Measurements from ENCODE around the gene MNS1.

The MNS1 gene

GRCh38 chr15:56390739-56391267 lies 74.1 kb downstream of the MNS1 start:
- no peak overlapping the region for H3K27ac ChIP-seq
- TF ChIP-seq CTCF (IDR thresholded peaks at IDR 0.05) (no peak), ZFX (IDR thresholded peaks at IDR 0.05; ENCODE audit: borderline replicate concordance) (no peak)

DNA sequence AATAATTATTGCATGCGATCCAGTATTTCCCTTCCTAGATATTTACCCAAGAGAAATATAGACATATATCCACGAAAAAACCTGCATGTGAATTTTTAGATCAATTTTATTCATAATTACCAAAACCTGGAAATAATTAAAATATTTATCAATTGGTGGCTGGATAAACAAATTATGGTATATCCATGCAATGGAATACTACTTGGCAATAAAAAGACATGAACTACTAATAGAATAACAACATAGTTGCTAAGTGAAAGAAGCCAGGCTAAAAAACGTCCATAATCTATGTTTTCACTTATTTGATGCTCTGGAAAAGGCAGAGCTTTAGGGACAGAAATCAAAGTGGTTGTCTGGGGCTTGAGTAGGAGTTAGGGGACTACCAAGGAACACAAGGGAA lies 79.0 kb downstream of the MNS1 start:
- H3K27ac ChIP-seq: no peak overlapping the region
- no peak for TF ChIP-seq CTCF (IDR thresholded peaks at IDR 0.05)
- TF ChIP-seq ZFX (IDR thresholded peaks at IDR 0.05; ENCODE audit: borderline replicate concordance): no peak

DNA sequence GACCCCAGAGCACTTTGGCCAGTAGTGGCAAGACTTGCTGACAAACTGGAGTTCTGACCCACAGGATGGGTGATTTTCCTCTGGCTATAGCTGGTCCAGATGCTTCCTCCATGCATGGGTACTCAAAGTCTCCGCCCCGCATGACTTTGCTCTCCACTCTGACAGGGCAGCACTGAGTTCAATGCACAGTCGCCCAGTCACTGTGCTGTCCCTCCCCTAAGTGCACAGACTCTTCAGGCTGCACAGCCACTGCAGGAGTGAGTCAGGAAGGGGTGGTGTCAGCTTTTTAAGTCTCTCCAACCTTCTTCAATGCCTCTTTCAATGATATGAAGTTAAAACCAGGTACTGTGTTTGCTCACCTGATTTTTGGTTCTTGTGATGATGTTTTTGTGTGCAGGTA lies 81.9 kb downstream of the MNS1 start:
- no peak overlapping the region for H3K27ac ChIP-seq
- TF ChIP-seq CTCF (IDR thresholded peaks at IDR 0.05) (no peak), ZFX (IDR thresholded peaks at IDR 0.05; ENCODE audit: borderline replicate concordance) (no peak)

All from 22Rv1 (cell line).